ES-I3 (cell line): ENCODE data around the gene SLC29A2.

Experiments
- H3K36me3 ChIP-seq: 2 replicates; pipeline ENCODE4 v1.6.1; 2013; ENCODE audit warnings: mild to moderate bottlenecking, low read length, control low read depth, moderate library complexity; ENCODE audit not compliant: insufficient read depth
- H3K4me1 ChIP-seq: 2 replicates; pipeline ENCODE4 v1.6.1; 2013; ENCODE audit warnings: mild to moderate bottlenecking, control low read depth, low read length; ENCODE audit not compliant: insufficient read depth
- H3K9ac ChIP-seq: 2 replicates; pipeline ENCODE4 v1.6.1; 2013; ENCODE audit warnings: low read depth, mild to moderate bottlenecking, low read length, moderate library complexity
- H3K9me3 ChIP-seq: 2 replicates; pipeline ENCODE4 v1.6.1; 2013; ENCODE audit warnings: mild to moderate bottlenecking, low read length, moderate library complexity; ENCODE audit not compliant: control insufficient read depth, insufficient read depth

The SLC29A2 gene

GRCh38 chr11:66315921-66316811 is 55.4 kb downstream of the SLC29A2 start:
- Histone ChIP-seq H3K4me1 (peaks cover 25% of the 10 kb centered on the region), H3K9ac (peak overlapping the region; percentile 31; the same call in 1 of the 2 replicates)

GRCh38 chr11:66315498-66315885 is 56.1 kb downstream of the SLC29A2 start:
- no peak overlapping the region for H3K9ac ChIP-seq
- no peaks in the 10 kb centered on the region for H3K9me3 ChIP-seq
- no peaks in the 10 kb centered on the region for H3K36me3 ChIP-seq
- peaks cover 27% of the 10 kb centered on the region for H3K4me1 ChIP-seq

More at GRCh38 chr11:66315921-66316811, 55.4 kb downstream of the SLC29A2 start:
- no peaks in the 10 kb centered on the region for H3K9me3 ChIP-seq
- no peaks in the 10 kb centered on the region for H3K36me3 ChIP-seq

GRCh38 chr11:66314561-66315497 is 56.7 kb downstream of the SLC29A2 start:
- no peaks in the 10 kb centered on the region for H3K36me3 ChIP-seq
- H3K9me3 ChIP-seq: no peaks in the 10 kb centered on the region
- no peak overlapping the region for H3K9ac ChIP-seq
- H3K4me1 ChIP-seq: peaks cover 27% of the 10 kb centered on the region

GRCh38 chr11:66314186-66314501 is 57.4 kb downstream of the SLC29A2 start:
- Histone ChIP-seq H3K9me3 (no peaks in the 10 kb centered on the region), H3K36me3 (no peaks in the 10 kb centered on the region), H3K9ac (peak overlapping the region; percentile 64; the same call in 1 of the 2 replicates), H3K4me1 (peaks cover 27% of the 10 kb centered on the region)

GRCh38 chr11:66313321-66314185 is 58.0 kb downstream of the SLC29A2 start:
- H3K9me3 ChIP-seq: no peaks in the 10 kb centered on the region
- H3K36me3 ChIP-seq: no peaks in the 10 kb centered on the region
- H3K9ac ChIP-seq: peak overlapping the region; percentile 64; the same call in 1 of the 2 replicates
- peaks cover 26% of the 10 kb centered on the region for H3K4me1 ChIP-seq

- Histone ChIP-seq H3K9me3 (no peaks in the 10 kb centered on the region), H3K9ac (peak overlapping the region; percentile 64; the same call in 1 of the 2 replicates), H3K4me1 (peaks cover 18% of the 10 kb centered on the region), H3K36me3 (no peaks in the 10 kb centered on the region)
Observed at GRCh38 chr11:66312549-66313320, 58.8 kb downstream of the SLC29A2 start.
